ENCODE data around the gene SLC35A5. TPM values are rescaled to one million over a fixed set of nuclear protein-coding genes. Genes with fewer than 3 reads are reported as not detected.

SLC35A5 gene
- total RNA-seq, 3 donors from 2014 or later = 32.1 to 37.6 (median 37.0) TPM

DNA sequence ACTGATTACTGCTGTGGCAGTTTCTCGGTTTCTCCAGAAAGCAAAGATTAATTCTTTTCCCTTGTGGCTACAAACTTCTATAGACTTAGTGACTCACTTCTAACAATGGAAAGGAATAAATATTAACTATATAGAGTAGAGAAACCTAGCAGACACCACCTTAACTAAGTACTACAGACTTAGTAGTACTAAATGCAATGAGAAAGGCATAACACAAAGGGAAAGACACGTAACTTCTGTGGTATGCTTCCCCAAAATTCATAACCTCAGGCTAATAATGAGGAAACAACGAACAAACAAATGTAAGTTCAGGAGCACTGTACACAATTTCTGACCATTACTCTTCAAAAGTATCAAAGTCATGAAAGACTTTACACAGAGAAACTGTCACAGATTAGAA, 31.3 kb upstream of the SLC35A5 start:
- TF ChIP-seq POLR2AphosphoS5 (IDR thresholded peaks at IDR 0.05) = no peak
- TF ChIP-seq POLR2A (IDR thresholded peaks at IDR 0.05) = no peak
- TF ChIP-seq, protein P1, sequence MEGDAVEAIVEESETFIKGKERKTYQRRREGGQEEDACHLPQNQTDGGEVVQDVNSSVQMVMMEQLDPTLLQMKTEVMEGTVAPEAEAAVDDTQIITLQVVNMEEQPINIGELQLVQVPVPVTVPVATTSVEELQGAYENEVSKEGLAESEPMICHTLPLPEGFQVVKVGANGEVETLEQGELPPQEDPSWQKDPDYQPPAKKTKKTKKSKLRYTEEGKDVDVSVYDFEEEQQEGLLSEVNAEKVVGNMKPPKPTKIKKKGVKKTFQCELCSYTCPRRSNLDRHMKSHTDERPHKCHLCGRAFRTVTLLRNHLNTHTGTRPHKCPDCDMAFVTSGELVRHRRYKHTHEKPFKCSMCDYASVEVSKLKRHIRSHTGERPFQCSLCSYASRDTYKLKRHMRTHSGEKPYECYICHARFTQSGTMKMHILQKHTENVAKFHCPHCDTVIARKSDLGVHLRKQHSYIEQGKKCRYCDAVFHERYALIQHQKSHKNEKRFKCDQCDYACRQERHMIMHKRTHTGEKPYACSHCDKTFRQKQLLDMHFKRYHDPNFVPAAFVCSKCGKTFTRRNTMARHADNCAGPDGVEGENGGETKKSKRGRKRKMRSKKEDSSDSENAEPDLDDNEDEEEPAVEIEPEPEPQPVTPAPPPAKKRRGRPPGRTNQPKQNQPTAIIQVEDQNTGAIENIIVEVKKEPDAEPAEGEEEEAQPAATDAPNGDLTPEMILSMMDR (IDR thresholded peaks at IDR 0.05) = no peak
- no peaks in the 10 kb centered on the region for H3K27me3 ChIP-seq
- H3K4me1 ChIP-seq = no peaks in the 10 kb centered on the region
- no peaks in the 10 kb centered on the region for H3K9me3 ChIP-seq
- no peak overlapping the region for H3K4me3 ChIP-seq
- intact Hi-C loops (cut with DNase I; ENCODE audit: low total_unique reads) = no loop called here
- DNase-seq (ENCODE audit: low spot score in 2 of 2) = no peak
- no peaks in the 10 kb centered on the region for H3K36me3 ChIP-seq
- no peak overlapping the region for H3K27ac ChIP-seq

DNA sequence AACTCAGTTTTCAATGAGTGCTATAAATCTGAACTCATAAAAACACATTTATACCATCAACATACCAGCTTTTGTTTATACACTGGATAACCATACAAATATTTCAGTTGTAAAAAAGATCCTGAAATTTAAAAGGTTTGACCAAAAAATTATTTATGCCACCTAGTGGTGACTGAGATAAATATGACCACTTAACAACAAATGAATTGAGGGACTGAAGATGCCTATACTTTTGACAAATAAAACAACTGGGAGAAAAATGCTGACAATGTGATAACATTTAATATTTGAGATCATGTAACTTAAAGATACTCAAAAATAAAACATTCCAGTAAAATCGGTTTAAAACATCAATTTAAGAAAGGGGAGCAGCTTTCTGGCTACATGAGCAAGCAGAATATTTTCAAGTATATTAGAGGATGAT, 30.5 kb upstream of the SLC35A5 start:
- DNase-seq (ENCODE audit: low spot score in 2 of 2) = no peak
- no peak overlapping the region for H3K27ac ChIP-seq
- no peaks in the 10 kb centered on the region for H3K27me3 ChIP-seq
- intact Hi-C loops (cut with DNase I; ENCODE audit: low total_unique reads) = no loop called here
- no peaks in the 10 kb centered on the region for H3K36me3 ChIP-seq
- no peak overlapping the region for H3K4me3 ChIP-seq
- no peak for TF ChIP-seq POLR2A (IDR thresholded peaks at IDR 0.05)
- TF ChIP-seq, protein P1 (IDR thresholded peaks at IDR 0.05) = peak; percentile 49 to 55 (median 54)
- no peak for TF ChIP-seq POLR2AphosphoS5 (IDR thresholded peaks at IDR 0.05)
- no peaks in the 10 kb centered on the region for H3K4me1 ChIP-seq
- no peaks in the 10 kb centered on the region for H3K9me3 ChIP-seq

DNA sequence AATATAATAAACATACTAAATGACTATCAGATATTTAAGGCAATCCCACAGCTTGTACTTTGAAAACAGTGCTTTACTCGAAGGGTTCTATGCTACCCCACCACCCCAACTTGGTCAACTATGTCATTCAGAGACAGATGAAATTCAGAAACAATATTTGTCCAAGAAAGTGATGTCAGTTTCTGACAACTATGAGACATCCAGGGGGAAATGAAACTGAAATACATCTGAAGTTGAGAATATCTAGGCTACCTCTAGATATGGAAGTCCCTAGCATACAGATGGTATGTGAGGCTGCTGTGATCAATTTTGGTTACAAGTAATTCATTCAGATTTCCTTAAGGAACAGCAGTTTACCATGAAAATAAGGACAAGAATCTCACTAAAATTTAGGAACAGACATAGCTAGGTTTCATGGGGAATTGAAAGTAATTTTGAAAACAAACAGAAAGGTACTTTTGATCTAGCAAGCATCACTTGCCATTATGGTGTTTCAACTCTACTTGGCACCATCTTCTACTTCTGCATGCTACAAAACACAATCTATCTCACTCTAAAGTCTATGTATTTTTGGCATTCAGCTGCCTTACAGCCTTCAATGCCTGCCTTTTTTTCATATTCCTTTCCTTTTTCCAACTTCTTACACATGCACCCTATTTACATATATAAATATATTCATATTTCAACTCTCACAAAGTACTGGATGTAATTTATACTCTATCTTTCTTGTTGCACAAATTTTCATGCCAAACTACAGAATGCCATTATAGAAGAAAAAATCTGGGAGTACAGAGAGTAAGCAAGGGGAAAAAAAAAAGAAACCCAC, 21.8 kb upstream of the SLC35A5 start:
- Histone ChIP-seq H3K27me3 (no peaks in the 10 kb centered on the region), H3K36me3 (no peaks in the 10 kb centered on the region), H3K27ac (no peak overlapping the region), H3K9me3 (no peaks in the 10 kb centered on the region), H3K4me1 (no peaks in the 10 kb centered on the region), H3K4me3 (no peak overlapping the region)
- intact Hi-C loops (cut with DNase I; ENCODE audit: low total_unique reads) = no loop called here
- DNase-seq (ENCODE audit: low spot score in 2 of 2) = no peak
- TF ChIP-seq POLR2AphosphoS5 (IDR thresholded peaks at IDR 0.05) (no peak), POLR2A (IDR thresholded peaks at IDR 0.05) (no peak)
- TF ChIP-seq, protein P1 (IDR thresholded peaks at IDR 0.05) = no peak

DNA sequence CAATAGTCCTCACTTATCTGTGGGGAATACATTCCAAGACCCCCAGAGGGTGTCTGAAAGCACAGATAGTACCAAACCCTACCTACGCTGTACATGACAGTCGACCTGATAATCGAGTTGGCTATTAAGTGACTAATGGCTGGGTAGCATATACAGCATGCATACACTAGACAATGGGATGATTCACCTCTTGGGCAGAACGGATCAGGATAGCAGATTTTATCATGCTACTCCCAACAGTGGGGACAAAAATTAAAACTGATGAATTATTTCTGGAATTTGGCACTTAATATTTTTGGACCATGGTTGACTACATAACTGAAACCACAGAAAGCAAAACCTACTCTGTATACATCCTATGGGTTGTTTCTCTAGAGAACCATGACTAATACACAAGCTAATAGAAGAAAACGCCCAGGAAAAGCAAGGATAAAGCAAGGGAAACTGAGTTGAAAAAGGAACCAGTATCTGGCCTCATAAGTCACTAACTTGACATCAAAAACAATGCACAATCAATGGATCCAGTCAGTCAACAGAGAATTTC, 15.6 kb upstream of the SLC35A5 start:
- Histone ChIP-seq H3K9me3 (no peaks in the 10 kb centered on the region), H3K27me3 (no peaks in the 10 kb centered on the region), H3K4me3 (no peak overlapping the region), H3K36me3 (peaks cover 7% of the 10 kb centered on the region), H3K4me1 (no peaks in the 10 kb centered on the region), H3K27ac (no peak overlapping the region)
- no peak for TF ChIP-seq POLR2A (IDR thresholded peaks at IDR 0.05)
- TF ChIP-seq, protein P1 (IDR thresholded peaks at IDR 0.05) = no peak
- no peak for TF ChIP-seq POLR2AphosphoS5 (IDR thresholded peaks at IDR 0.05)
- intact Hi-C loops (cut with DNase I; ENCODE audit: low total_unique reads) = no loop called here
- DNase-seq (ENCODE audit: low spot score in 2 of 2) = no peak

DNA sequence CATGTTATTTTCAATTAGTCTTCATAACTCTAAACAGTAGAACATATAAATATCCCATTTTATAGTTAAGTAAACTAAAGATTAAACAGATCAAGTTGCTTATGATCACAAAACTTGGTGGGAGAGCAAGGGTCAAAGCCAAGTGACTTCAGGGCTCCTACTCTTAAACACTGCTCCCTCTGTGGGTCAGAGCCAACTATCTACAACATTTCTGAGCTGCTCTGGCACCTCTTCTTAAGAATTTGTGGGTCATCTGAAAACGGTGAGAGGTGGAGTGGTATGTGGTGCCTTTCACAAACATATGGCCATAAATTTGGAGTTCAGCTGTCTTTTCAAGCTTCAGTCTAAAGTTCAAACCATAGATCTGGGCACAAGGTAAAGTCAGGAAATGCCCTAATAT, 11.0 kb upstream of the SLC35A5 start:
- H3K4me3 ChIP-seq = no peak overlapping the region
- TF ChIP-seq, protein P1 (IDR thresholded peaks at IDR 0.05) = no peak
- no peak for TF ChIP-seq POLR2AphosphoS5 (IDR thresholded peaks at IDR 0.05)
- TF ChIP-seq POLR2A (IDR thresholded peaks at IDR 0.05) = no peak
- DNase-seq (ENCODE audit: low spot score in 2 of 2) = no peak
- no peak overlapping the region for H3K27ac ChIP-seq
- H3K9me3 ChIP-seq = no peaks in the 10 kb centered on the region
- intact Hi-C loops (cut with DNase I; ENCODE audit: low total_unique reads) = no loop called here
- peaks cover 0 to 3% of the 10 kb centered on the region in 2 donors for H3K4me1 ChIP-seq
- H3K27me3 ChIP-seq = no peaks in the 10 kb centered on the region
- H3K36me3 ChIP-seq = peaks cover 7% of the 10 kb centered on the region
